HG03460 (cell line): Measurements from ENCODE around the gene LITAF.

Source experiments
- ATAC-seq: cut with Tn5 transposase; IDR thresholded peaks from one replicate; pipeline ENCODE4 v1.9.1; 2021; ENCODE audit not compliant: unreplicated experiment

Gene LITAF

GRCh38 chr16:11497851-11498289 lies 88.8 kb downstream of the LITAF start:
- no peak for ATAC-seq
